PFSK-1 (cell line): ENCODE measurements around the gene POU2AF1.

Experiments used
- FOXP2 ChIP-seq: optimal IDR thresholded peaks from 2 replicates; pipeline ENCODE3; 2011; ENCODE audit warnings: borderline replicate concordance, control low read depth, inconsistent platforms; ENCODE audit not compliant: insufficient read depth; ENCODE audit errors: extremely low read length, extremely low read depth
- POLR2AphosphoS5 ChIP-seq: IDR thresholded peaks from 2 replicates; pipeline ENCODE4 v1.6.1; 2012; ENCODE audit warnings: low read depth, mild to moderate bottlenecking, control low read depth, low read length, moderate library complexity
- SIN3A ChIP-seq: IDR thresholded peaks from 2 replicates; pipeline ENCODE4 v1.6.1; 2012; ENCODE audit warnings: mild to moderate bottlenecking, low read length, moderate library complexity, borderline replicate concordance; ENCODE audit not compliant: insufficient read depth
- TAF1 ChIP-seq: IDR thresholded peaks from 2 replicates; pipeline ENCODE4 v1.6.1; 2012; ENCODE audit warnings: low read length, control low read depth, borderline replicate concordance; ENCODE audit not compliant: insufficient read depth
- TF ChIP-seq, protein P1 (sequence below), 2 experiments: IDR thresholded peaks; 2 replicates each; pipeline versions ENCODE4 v1.6.1 to v1.8.0; 2011 to 2012; ENCODE audit warnings: low read depth in 2 of 2, low read length in 2 of 2, control low read depth in 1 of 2, inconsistent platforms in 1 of 2, mild to moderate bottlenecking in 1 of 2, moderate library complexity in 1 of 2; ENCODE audit not compliant: insufficient read depth in 1 of 2

Gene POU2AF1

DNA sequence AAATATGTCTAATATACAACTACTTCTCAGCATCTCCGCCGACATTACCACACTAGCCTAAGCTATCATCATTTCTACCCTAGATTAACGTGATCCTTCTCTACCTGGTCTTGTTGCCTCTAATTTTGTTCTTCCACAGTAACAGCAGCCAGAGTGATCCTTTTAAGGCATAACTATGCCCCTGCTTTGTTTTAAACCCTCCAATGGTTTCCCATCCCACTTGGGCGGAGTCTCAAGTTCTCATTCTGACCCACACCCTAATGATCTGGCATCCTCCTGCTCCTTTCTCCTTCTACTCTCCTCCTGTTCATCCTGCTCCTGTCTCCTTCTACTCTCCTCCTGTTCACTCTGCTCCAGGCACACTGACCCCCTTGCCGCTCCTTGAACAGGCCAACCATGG is 31.9 kb upstream of the POU2AF1 start:
- TF ChIP-seq POLR2AphosphoS5 (no peak), TAF1 (no peak), FOXP2 (no peak), SIN3A (no peak)
- TF ChIP-seq, protein P1, sequence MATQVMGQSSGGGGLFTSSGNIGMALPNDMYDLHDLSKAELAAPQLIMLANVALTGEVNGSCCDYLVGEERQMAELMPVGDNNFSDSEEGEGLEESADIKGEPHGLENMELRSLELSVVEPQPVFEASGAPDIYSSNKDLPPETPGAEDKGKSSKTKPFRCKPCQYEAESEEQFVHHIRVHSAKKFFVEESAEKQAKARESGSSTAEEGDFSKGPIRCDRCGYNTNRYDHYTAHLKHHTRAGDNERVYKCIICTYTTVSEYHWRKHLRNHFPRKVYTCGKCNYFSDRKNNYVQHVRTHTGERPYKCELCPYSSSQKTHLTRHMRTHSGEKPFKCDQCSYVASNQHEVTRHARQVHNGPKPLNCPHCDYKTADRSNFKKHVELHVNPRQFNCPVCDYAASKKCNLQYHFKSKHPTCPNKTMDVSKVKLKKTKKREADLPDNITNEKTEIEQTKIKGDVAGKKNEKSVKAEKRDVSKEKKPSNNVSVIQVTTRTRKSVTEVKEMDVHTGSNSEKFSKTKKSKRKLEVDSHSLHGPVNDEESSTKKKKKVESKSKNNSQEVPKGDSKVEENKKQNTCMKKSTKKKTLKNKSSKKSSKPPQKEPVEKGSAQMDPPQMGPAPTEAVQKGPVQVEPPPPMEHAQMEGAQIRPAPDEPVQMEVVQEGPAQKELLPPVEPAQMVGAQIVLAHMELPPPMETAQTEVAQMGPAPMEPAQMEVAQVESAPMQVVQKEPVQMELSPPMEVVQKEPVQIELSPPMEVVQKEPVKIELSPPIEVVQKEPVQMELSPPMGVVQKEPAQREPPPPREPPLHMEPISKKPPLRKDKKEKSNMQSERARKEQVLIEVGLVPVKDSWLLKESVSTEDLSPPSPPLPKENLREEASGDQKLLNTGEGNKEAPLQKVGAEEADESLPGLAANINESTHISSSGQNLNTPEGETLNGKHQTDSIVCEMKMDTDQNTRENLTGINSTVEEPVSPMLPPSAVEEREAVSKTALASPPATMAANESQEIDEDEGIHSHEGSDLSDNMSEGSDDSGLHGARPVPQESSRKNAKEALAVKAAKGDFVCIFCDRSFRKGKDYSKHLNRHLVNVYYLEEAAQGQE (IDR thresholded peaks at IDR 0.05; ENCODE audit: insufficient read depth in 1 of 2, low read depth in 2 of 2, low read length in 2 of 2) = no peak

DNA sequence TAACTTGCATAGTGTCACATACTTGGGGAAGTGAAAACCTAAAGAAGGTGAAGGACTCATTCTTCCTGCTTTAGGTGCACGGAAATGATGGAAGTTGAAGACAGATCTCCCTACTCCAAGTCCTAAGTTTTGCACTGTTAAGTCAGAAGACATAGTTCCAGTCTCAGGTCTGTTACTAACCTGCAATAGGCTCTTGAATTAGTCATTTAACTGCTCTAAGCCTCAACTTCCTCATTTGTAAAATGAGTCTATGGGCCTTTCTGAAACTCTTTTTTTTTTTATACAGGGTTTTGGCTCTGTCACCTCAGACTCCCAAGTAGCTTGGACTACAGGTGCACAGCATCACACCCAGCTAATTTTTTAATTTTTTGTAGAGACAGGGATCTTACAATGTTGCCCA is 30.8 kb upstream of the POU2AF1 start:
- TF ChIP-seq FOXP2 = no peak
- no peak for TF ChIP-seq SIN3A
- TF ChIP-seq TAF1 = no peak
- no peak for TF ChIP-seq POLR2AphosphoS5
- TF ChIP-seq, protein P1 (IDR thresholded peaks at IDR 0.05; ENCODE audit: insufficient read depth in 1 of 2, low read depth in 2 of 2, low read length in 2 of 2) = no peak

DNA sequence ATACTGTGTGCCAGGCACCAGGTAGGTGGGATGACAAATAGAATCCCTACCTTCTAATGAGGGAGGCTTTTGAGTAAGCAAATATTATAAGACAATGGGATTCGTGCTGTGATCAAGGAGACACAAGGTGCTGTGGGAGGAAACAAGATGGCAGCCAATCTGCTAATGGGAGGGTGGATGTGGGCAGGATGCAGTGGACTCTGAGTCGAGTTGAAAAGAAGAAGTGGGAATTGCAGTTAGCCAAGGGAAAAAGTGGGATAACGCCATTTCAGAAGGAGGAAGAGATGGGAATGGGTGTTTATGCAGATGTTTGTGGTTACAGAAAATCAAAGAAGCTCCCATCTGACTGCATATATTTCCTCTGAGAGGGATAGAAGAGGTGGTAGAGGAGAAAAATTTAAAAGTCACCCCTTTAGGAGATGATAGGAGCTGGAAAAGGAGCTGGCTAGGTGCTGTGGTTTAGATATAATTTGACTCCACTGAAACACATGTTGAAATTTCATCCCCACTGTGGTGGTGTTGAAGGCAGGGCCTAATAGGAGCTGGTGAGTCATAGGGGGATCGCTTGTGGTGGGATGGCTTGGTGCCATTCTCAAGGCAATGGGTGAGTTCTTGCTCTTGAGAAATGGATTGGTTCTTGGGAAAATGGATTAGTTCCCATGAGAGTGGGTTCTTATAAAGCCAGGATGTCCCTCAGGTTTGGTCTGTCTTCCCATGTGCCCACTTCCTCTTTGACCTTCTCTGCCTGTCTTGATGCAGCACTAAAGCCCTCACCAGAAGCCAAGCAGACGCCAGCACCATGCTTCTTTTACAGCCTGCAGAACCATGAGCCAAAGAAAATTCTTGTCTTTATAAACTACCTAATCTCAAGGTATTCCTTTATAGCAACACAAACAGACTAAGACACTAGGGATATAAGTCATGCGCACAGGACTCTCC is 30.0 kb upstream of the POU2AF1 start:
- TF ChIP-seq TAF1 (no peak), FOXP2 (no peak), SIN3A (no peak), POLR2AphosphoS5 (no peak)
- TF ChIP-seq, protein P1 (IDR thresholded peaks at IDR 0.05; ENCODE audit: insufficient read depth in 1 of 2, low read depth in 2 of 2, low read length in 2 of 2) = no peak

DNA sequence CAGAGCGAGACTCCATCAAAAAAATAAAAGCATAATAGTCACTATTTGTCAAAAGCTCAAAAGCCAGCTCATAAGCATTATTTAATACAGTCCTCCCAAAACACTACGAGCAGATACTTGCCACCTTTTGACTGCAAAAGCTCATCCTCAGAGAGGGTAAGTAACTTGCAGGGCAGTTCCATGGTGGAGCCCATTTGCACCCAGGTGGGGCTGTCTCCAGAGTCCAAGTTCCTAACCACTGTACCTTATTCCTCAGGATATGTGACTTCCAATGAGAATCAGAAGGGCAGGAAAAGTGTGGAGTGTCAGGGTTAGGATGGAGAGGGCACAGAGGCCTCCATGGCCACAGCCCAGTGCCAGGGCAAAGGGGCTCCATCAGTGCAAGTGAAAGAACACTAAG is 28.6 kb upstream of the POU2AF1 start:
- TF ChIP-seq FOXP2 (no peak), TAF1 (no peak), SIN3A (no peak), POLR2AphosphoS5 (no peak)
- TF ChIP-seq, protein P1 (IDR thresholded peaks at IDR 0.05; ENCODE audit: insufficient read depth in 1 of 2, low read depth in 2 of 2, low read length in 2 of 2) = no peak

GRCh38 chr11:111406589-111406988 is 27.5 kb upstream of the POU2AF1 start:
- no peak for TF ChIP-seq SIN3A
- TF ChIP-seq, protein P1 (IDR thresholded peaks at IDR 0.05; ENCODE audit: insufficient read depth in 1 of 2, low read depth in 2 of 2, low read length in 2 of 2) = no peak
- TF ChIP-seq TAF1 = no peak
- TF ChIP-seq FOXP2 = no peak
- no peak for TF ChIP-seq POLR2AphosphoS5
